CD4-positive, alpha-beta T cell treated with Interleukin-12 subunit alpha and Interleukin-12 subunit beta, for 1 hour (primary cell): ENCODE data around the gene ERCC8.
"Not testable (repeated sequence)": the region's sequence is repeated elsewhere in the genome, so short reads cannot be mapped to it uniquely, and the experiment has no call there.

ENCODE experiments used
- DNase-seq: peaks from one replicate; pipeline ENCODE4 v3.0.0-alpha.2; 2020

Gene ERCC8, protein sequence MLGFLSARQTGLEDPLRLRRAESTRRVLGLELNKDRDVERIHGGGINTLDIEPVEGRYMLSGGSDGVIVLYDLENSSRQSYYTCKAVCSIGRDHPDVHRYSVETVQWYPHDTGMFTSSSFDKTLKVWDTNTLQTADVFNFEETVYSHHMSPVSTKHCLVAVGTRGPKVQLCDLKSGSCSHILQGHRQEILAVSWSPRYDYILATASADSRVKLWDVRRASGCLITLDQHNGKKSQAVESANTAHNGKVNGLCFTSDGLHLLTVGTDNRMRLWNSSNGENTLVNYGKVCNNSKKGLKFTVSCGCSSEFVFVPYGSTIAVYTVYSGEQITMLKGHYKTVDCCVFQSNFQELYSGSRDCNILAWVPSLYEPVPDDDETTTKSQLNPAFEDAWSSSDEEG

GRCh38 chr5:60944904-60945812 is at the start of gene ERCC8, which contains the start of gene NDUFAF2:
TSS of gene ERCC8 (minus strand) at chr5:60945070. CDS start at chr5:60945008, 62 bp downstream.
TSS of gene NDUFAF2 (plus strand) at chr5:60945205. CDS start at chr5:60945256, 51 bp downstream.
- peak; percentile 92 for DNase-seq

GRCh38 chr5:60993875-60994571 is 49.2 kb upstream of the ERCC8 start:
- DNase-seq: no peak

DNA sequence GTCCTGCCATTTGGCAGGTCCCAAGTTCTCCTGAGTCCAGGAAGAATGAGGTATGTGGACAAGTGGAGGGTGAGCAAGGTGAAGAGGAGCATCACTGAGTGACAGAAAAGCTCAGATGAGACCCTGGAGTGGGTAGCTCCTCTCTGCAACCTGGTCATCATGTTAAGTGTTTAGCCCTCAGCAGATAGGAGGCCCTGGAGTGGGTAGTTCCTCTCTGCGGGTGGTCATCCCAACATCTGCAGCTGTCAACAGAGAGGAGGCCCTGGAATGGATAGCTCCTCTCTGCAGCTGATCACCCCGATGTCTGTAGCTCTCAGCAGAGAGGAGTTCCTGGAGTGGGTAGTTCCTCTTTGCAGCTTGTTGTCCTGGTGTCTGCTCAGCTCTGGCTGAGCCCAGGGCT is 48.6 kb upstream of the ERCC8 start:
- DNase-seq: no peak

DNA sequence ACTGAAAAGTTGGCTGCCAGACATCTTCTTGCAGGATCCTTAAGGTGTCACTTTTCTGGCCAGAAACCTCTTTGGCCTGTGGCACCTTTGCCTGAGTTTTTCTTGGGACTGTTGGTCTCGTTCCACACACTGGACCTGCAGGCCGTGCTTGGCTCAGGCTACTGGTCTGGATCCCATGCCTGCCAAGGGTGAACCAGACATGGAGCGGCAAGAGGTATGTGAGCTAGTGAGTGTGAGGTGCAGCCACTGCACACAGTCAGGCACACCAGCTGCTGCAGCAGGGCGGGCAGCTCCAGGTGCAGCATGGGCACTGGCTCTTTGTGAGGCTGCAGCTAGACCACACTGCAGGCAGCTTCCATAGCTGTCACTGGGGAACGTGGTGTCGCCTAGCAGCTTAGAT is 48.0 kb upstream of the ERCC8 start:
- no peak for DNase-seq

GRCh38 chr5:60989790-60990189 is 44.9 kb upstream of the ERCC8 start:
- no peak for DNase-seq

DNA sequence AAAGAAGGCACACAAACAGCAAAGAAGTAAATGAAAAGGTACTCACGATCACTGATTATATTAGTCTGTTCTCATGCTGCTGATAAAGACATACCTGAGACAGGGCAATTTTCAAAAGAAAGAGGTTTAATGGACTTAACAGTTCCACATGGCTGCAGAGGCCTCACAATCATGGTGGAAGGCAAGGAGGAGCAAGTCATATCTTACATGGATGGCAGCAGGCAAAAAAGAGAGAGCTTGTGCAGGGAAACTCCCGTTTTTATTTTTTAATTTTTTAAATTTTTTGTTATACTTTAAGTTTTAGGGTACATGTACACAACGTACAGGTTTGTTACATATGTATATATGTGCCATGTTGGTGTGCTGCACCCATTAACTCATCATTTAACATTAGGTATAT is 37.3 kb upstream of the ERCC8 start:
- DNase-seq: not testable (repeated sequence)

- no peak for DNase-seq
These were observed 35.6 kb upstream of the ERCC8 start for GRCh38 chr5:60980511-60980910.

DNA sequence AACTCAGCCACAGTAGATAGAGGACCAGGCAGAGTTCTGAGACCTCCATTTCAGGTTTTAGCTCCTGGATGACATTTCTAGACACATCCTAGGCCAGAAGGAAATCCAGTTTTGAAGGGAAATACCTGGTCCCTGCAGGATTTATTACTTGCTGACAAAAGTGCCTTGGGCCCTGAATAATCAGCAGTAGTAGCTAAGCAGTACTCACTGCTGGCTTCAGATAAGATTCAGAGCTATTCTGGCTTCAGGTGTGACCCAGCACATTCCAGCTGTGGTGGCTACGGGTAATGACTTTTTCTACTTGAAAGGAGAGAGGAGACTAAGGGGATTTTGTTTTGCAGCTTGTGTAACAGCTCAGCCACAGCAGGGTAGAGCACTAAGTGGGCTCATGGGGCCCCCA is 34.1 kb upstream of the ERCC8 start:
- DNase-seq: no peak

- DNase-seq: no peak
These were observed 33.3 kb upstream of the ERCC8 start for GRCh38 chr5:60977956-60978737.

DNA sequence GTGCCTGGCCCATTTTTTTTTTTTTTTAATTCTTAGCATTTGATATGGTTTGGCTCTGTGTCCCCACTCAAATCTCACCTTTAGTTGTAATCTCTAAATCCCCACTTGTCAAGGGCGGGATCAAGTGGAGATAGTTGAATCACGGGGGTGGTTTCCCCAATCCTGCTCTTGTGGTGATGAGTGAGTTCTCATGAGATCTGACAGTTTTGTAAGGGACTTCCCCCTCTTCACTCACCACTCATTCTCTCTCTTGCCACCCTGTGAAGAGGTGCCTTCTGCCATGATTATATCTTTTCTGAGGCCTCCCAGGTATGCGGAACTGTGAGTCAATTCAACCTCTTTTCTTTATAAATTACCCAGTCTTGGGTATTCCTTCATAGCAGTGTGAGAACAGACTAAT is 27.4 kb upstream of the ERCC8 start:
- DNase-seq: no peak

DNA sequence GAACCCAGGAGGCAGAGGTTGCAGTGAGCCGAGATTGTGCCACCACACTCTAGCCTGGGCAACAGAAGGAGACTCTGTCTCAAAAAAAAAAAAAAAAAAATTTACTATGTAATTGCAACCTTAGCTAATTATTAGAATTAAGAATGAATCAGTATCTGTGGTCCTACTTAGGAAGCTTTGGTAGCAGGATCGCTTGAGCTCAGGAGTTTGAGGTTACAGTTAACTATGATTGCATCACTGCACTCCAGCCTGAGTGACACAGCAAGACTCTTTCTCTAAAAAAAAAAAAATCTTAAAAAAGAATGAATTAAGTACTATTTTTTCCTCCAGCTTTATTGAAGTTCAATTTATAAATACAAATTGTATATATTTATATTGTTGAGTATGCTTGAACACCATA is 16.8 kb upstream of the ERCC8 start:
- DNase-seq: no peak

DNA sequence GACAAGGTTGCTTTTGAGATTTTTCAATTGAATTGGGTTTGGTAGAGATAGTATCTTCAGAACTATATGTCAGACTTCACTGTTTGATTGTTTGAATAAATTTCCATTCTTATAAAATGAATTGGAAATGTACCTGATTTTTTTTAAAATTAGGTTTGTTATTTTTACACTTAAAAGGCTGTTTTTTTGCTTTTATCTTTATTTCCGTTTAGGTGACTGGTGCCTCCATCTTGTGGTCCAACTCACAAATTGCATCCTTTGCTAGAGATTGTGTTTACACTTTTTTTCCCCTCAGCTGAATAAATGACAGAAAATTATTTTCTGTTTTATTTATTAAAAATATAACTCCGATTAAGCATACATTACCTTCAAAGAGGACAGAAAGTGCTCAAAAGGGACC is 15.7 kb upstream of the ERCC8 start:
- peak; percentile 27 for DNase-seq

DNA sequence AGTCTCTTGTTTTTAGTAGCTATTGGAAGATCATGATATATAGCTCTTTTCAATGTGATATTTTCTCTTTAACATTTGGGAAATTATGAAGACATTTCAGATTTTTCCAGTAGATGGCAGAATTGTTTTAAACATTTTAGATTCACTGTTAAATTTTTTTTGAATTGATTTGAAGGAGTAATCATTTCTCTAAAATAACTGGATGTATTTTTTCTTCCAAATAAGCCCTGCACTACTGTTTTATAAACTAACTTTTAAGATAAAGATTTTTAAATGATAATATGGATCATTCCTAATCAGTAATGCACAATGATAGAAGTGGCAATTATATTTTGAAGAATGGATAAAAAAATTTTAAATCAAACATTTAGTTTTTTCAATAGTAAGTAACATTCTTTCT is 14.3 kb upstream of the ERCC8 start:
- peak; percentile 18 for DNase-seq

DNA sequence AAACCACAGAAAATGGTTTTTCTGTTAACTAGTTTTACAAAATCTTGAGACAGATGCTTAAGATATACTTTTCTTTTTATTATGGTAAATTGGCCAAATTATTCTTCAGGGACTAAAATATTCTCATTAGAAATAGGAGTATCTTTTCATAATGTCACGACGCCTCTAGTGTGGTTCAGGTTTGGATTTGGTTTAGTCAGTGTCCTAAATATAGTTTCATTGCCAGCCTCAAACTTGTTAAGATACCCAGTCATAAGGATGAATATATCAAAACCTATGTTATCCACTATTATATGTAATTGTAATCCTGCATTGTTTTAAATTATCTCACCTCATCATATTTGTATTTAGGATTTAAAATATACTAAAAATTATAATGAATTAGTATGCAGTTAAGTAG is 13.8 kb upstream of the ERCC8 start:
- DNase-seq: no peak

DNA sequence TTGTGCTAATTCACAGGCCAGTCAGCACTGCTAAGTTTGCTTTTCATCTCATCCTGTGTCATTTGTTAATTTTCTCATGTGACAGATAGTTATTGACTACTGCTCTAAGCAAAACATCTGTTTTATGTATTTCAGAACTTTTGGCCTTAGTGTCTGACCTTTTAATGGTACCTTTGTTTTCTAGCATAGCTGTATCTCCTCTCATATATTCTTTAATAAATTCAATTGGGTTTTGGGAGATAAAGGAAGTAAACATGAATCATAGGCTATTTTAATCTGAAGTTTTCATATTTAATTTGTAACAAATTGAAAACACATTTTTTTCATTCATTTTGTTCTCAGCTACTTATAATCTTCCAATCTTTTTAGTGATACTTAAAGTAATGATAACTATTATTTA is 13.2 kb upstream of the ERCC8 start:
- no peak for DNase-seq

- no peak for DNase-seq
These were observed 10.4 kb upstream of the ERCC8 start for GRCh38 chr5:60955239-60955638.

GRCh38 chr5:60948738-60949137 is 3.9 kb upstream of the ERCC8 start:
- no peak for DNase-seq

- DNase-seq: peak; percentile 10
These were observed 930 bp upstream of the ERCC8 start for GRCh38 chr5:60945813-60946187.

DNA sequence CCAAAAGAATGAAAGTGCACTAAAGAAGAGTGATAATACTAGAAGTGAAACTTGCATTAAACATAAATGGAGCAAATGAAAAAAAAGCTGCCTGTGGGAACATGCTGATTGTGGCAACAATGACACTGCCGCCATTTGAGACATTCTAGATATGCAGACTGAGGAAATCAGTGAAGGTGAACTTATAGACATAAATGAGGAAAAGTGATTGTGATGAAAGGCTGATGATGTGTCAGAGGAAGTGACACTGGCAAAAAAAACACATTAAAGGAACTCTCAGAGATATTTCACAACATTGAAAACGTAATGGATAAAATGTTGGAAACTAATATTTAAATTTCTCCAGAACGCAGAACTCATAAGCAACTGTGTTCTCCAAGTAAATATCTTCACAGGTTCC is 1.2 kb downstream of the ERCC8 start:
- DNase-seq: no peak

DNA sequence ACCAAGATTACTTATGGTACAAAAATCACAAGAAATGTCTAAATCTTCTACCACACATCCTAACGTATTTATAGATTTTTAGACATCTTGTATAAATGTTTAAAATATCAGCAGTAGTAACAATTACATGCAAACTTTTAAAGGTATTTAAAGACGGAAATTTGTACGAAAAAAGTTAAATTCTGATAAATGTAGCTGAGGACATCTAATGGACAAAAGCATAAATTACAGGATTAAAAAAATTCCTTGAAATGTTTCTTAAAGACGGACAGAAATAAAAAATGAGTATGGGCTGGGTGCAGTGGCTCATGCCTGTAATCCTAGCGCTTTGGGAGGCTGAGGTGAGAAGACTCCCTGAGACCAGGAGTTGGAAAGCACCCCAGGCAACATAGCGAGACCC is 15.8 kb downstream of the ERCC8 start:
- DNase-seq: no peak

DNA sequence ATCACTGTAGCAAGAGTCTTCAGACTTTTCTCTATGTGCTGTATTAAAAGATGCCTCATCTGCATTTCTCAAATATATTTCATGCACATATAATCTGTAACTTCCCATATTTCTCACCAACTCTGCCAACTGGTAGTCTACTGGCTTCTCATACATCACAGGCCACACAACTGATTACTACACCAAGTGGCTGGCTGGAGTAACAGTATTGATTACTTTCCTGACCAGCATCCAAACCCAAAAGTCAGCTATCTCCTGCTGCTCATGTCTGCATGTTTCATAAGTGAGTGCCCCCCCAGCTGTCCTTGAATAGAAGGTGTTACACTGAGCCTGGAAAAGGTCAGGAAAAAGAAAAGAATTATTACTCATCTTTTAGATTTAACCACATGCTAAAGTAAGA is 17.4 kb downstream of the ERCC8 start:
- DNase-seq: no peak

DNA sequence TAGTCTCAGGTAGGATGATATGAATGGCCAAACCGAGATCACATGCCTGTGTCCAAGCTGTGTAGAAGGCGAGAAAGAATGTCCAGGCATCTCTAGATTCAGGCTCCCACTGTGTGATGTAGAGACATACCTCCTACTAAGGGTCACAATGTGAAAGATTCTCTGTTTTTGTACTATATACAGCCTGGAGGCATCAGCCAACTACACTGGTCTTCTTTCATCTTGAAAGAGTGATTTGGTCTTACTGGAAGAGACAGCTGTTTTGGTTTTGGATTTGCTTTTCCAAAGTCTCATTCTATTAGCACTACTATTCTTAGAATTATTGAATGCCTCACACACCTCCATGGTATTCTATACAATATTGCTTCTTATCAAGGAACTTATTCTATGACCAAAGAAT is 26.4 kb downstream of the ERCC8 start:
- DNase-seq: no peak

DNA sequence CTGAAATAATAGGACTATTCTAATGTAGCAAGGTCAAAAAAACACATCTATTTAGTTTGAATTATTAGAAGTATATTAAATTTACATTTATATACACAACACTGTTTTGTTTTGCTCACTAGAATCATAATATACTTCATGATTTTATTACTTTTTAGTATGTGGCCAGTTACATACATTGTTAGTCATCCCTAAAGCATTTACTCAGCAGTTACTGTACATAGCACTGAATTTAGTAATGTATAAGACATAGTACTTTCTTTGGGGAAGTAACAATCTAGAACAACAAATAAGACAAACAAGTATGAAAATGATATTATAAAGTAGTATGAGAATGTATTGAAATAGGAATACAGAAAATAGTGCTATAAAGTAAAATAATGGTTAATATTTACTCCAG is 28.2 kb downstream of the ERCC8 start:
- no peak for DNase-seq
